ENCODE measurements around the gene PSMB11.
A peak's percentile ranks its signal among the peaks of the same experiment; 100 is the strongest.

The PSMB11 gene, protein sequence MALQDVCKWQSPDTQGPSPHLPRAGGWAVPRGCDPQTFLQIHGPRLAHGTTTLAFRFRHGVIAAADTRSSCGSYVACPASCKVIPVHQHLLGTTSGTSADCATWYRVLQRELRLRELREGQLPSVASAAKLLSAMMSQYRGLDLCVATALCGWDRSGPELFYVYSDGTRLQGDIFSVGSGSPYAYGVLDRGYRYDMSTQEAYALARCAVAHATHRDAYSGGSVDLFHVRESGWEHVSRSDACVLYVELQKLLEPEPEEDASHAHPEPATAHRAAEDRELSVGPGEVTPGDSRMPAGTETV

DNA sequence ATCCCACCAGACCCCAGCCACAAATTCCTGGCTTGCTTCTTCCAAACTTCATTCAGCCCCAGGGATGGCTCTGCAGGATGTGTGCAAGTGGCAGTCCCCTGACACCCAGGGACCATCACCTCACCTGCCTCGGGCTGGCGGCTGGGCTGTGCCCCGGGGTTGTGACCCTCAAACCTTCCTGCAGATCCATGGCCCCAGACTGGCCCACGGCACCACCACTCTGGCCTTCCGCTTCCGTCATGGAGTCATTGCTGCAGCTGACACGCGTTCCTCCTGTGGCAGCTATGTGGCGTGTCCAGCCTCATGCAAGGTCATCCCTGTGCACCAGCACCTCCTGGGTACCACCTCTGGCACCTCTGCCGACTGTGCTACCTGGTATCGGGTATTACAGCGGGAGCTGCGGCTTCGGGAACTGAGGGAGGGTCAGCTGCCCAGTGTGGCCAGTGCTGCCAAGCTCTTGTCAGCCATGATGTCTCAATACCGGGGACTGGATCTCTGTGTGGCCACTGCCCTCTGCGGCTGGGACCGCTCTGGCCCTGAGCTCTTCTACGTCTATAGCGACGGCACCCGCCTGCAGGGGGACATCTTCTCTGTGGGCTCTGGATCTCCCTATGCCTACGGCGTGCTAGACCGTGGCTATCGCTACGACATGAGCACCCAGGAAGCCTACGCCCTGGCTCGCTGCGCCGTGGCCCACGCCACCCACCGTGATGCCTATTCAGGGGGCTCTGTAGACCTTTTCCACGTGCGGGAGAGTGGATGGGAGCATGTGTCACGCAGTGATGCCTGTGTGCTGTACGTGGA is at the start of gene PSMB11:
PSMB11 (plus strand) TSS at position 51 of the 804 bp plus-strand sequence; CDS start at position 65, 14 bp downstream.
- no peak for DNase-seq (ENCODE audit: low spot score)
- TF ChIP-seq, protein P1, sequence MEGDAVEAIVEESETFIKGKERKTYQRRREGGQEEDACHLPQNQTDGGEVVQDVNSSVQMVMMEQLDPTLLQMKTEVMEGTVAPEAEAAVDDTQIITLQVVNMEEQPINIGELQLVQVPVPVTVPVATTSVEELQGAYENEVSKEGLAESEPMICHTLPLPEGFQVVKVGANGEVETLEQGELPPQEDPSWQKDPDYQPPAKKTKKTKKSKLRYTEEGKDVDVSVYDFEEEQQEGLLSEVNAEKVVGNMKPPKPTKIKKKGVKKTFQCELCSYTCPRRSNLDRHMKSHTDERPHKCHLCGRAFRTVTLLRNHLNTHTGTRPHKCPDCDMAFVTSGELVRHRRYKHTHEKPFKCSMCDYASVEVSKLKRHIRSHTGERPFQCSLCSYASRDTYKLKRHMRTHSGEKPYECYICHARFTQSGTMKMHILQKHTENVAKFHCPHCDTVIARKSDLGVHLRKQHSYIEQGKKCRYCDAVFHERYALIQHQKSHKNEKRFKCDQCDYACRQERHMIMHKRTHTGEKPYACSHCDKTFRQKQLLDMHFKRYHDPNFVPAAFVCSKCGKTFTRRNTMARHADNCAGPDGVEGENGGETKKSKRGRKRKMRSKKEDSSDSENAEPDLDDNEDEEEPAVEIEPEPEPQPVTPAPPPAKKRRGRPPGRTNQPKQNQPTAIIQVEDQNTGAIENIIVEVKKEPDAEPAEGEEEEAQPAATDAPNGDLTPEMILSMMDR (IDR thresholded peaks at IDR 0.05; ENCODE audit: extremely low read depth, insufficient read depth, missing control alignments), result no peak
- in situ Hi-C loops (cut with MboI; ENCODE audit: low pct_unique_long_range_greater_than_20kb, low sequenced_read_pairs, unreplicated experiment), result no loop called here

DNA sequence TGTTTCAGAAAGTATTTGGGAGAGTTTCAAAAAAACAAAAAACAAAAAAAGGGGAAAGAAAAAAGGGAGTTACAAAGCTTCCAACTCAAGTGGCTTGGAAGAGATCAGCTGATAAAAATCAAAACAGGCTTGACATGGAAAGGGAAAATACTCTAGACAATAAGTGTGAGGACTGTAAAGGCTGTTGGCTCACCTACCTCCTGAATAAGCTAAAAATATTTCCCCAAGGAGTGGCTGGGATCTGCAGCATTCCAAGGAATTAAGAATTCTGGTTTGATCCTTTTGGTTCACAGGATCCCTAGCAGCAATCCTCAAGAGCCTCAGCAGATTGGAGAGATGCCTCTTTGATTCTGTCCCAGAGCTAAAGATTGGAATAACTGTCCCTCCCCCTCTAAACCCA is 48.5 kb upstream of the PSMB11 start:
- TF ChIP-seq, protein P1 (IDR thresholded peaks at IDR 0.05; ENCODE audit: extremely low read depth, insufficient read depth, missing control alignments), result no peak
- DNase-seq (ENCODE audit: low spot score), result no peak
- in situ Hi-C loops (cut with MboI; ENCODE audit: low pct_unique_long_range_greater_than_20kb, low sequenced_read_pairs, unreplicated experiment), result no loop called here

DNA sequence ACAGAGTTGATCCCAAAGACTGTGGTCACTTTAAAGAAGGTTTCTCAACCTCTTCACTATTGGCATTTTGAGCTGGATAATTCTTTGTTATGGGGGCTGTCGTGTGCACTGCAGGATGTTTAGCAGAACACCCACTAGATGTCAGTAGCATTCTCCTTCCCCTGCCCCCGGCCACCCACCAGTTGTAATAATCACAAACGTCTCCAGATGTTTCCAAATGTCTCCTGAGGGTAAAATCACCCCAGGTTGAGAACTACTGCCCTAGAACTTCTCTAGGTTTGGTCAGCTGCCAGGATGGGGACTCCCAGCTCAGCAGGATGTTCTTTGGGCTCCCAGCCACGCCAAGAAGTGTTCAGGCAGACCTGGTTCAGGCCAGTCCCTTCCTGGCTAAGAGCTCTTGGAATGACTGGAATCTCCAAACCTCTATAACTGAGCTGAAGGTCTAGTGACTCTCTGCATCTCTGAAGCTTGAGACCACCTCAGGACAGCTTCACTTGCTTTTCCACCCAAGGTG is 47.2 kb upstream of the PSMB11 start:
- peak; percentile 52 for DNase-seq (ENCODE audit: low spot score)
- in situ Hi-C loops (cut with MboI; ENCODE audit: low pct_unique_long_range_greater_than_20kb, low sequenced_read_pairs, unreplicated experiment), result no loop called here
- TF ChIP-seq, protein P1 (IDR thresholded peaks at IDR 0.05; ENCODE audit: extremely low read depth, insufficient read depth, missing control alignments), result peak; percentile 74

DNA sequence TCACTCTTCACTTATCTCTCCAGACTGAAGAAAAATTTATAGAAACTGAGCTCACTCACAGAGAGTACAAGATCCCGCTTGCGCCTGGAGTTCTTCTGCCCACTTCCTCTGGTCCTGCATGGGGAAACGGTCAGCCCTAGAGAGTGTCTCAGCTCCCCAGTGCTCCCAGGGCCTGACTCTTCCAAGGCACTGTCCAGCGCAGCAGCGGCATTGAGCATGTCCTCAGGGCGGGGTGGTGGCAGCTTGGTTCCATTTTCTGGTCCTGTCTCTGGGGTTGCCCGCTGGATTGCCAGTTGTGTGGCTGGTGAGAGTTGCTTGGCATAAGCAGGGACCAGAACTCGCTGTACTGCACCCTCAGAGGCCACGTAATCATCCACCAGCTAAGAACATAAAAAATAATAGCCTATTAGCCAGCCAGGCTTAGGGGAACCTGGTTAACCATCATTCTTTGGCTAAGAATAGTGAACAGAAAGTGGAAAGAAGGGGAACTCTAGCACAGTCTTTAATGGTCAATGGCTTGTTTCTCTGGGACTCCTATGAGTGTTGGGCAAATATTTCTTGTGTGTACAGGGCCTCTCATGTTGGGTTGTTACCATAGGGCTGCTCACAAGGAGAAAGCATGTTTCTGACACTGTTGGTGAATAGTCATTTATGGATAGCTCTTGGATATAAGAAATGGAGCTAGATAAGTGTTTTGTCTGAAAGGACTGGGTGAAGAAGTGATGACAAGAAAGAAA is 46.0 kb upstream of the PSMB11 start:
- DNase-seq (ENCODE audit: low spot score), result peak; percentile 27
- in situ Hi-C loops (cut with MboI; ENCODE audit: low pct_unique_long_range_greater_than_20kb, low sequenced_read_pairs, unreplicated experiment), result no loop called here
- TF ChIP-seq, protein P1 (IDR thresholded peaks at IDR 0.05; ENCODE audit: extremely low read depth, insufficient read depth, missing control alignments), result no peak

DNA sequence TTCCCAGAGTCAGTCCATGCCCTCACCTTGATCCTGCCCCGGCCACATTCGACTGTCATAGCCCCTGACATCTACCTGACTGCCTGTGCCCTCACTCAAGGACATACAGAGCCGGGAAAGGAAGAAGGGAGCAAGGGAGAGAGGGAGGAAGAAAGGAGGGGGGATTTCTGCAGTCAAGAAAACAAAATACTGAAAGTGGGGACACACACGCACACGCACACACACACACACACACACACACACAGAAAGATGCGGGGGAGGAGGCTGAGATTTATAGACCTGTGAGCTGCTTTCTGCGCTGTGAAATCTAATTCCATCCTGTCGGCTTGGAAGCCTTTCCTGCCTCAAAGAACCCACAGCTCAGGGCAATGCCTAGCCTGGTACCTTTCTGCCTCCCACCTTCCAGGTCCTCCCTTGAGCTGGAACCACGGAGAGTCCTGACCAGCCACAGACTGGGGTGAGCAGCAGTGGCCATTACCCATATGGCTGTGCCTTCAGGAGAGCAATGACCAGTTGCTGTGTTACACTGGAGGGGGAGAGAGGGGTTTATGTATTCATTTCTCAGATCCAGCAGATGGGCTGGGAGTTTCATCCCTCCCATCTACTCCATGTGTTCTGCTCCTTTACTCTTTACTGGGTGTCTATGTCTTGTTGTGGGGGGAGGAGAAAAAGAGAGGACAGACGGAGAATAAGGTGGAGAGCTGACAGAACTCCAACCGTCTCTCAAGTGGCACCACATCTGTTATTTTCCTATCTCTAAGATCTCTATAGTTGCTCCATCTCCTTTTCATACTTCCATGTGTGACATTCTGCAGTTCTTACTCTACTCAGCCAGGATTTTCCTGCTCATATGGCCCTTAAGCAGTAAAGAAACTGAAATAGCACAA is 45.0 kb upstream of the PSMB11 start:
- in situ Hi-C loops (cut with MboI; ENCODE audit: low pct_unique_long_range_greater_than_20kb, low sequenced_read_pairs, unreplicated experiment), result no loop called here

More for the DNA sequence above, 45.0 kb upstream of the PSMB11 start:
- no peak for DNase-seq (ENCODE audit: low spot score)
- TF ChIP-seq, protein P1 (IDR thresholded peaks at IDR 0.05; ENCODE audit: extremely low read depth, insufficient read depth, missing control alignments), result no peak
